Measurements from ENCODE around the gene EHBP1.

The EHBP1 gene

DNA sequence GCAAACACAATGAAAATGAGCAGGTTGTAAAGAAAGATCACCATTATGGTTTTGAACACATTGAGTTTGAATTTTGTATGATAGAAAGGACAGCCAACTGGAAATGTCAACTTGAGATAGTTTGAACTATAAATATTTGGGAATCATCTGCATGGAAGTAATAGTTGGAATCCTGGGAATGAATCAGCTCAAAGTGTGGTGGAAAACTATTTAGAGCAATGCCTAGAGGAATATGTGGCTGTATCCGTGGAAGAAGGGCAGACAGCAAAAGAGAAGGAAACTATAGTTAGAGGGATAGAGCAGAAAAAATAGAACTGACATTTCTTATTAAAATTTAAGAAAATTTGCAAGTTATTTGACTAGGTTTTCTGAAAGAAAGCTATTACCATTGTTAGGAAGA is 232.6 kb downstream of the EHBP1 start:
- no peak overlapping the region for H3K9ac ChIP-seq (ENCODE audit: low read length)
- no peaks in the 10 kb centered on the region for H3K79me2 ChIP-seq (ENCODE audit: insufficient read depth, low read length)
- H3K27ac ChIP-seq (ENCODE audit: low read depth, low read length, poor library complexity, severe bottlenecking): no peak overlapping the region
- no peak overlapping the region for H3K4me3 ChIP-seq (ENCODE audit: low read depth, low read length, poor library complexity, severe bottlenecking)
- no peaks in the 10 kb centered on the region for H3K27me3 ChIP-seq (ENCODE audit: insufficient read depth, low read length)
- no peak for TF ChIP-seq EZH2 (IDR thresholded peaks at IDR 0.05; ENCODE audit: borderline replicate concordance, low read length)
- TF ChIP-seq, protein P1, sequence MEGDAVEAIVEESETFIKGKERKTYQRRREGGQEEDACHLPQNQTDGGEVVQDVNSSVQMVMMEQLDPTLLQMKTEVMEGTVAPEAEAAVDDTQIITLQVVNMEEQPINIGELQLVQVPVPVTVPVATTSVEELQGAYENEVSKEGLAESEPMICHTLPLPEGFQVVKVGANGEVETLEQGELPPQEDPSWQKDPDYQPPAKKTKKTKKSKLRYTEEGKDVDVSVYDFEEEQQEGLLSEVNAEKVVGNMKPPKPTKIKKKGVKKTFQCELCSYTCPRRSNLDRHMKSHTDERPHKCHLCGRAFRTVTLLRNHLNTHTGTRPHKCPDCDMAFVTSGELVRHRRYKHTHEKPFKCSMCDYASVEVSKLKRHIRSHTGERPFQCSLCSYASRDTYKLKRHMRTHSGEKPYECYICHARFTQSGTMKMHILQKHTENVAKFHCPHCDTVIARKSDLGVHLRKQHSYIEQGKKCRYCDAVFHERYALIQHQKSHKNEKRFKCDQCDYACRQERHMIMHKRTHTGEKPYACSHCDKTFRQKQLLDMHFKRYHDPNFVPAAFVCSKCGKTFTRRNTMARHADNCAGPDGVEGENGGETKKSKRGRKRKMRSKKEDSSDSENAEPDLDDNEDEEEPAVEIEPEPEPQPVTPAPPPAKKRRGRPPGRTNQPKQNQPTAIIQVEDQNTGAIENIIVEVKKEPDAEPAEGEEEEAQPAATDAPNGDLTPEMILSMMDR (IDR thresholded peaks at IDR 0.05; ENCODE audit: low read length): no peak
- no peaks in the 10 kb centered on the region for H3K4me1 ChIP-seq (ENCODE audit: insufficient read depth, low read length, severe bottlenecking)
- H3K4me2 ChIP-seq (ENCODE audit: low read length): no peak overlapping the region
- H3K9me2 ChIP-seq (ENCODE audit: low read depth, low read length): no peaks in the 10 kb centered on the region
- H3K9me3 ChIP-seq (ENCODE audit: low read length): no peaks in the 10 kb centered on the region
- H4K20me1 ChIP-seq (ENCODE audit: insufficient read depth, low read length): no peaks in the 10 kb centered on the region
- no peaks in the 10 kb centered on the region for H3F3A ChIP-seq (ENCODE audit: insufficient read depth, low read length)
- H2AFZ ChIP-seq (ENCODE audit: low read length): no peak overlapping the region
- no peaks in the 10 kb centered on the region for H3K36me3 ChIP-seq (ENCODE audit: insufficient read depth, low read length)

DNA sequence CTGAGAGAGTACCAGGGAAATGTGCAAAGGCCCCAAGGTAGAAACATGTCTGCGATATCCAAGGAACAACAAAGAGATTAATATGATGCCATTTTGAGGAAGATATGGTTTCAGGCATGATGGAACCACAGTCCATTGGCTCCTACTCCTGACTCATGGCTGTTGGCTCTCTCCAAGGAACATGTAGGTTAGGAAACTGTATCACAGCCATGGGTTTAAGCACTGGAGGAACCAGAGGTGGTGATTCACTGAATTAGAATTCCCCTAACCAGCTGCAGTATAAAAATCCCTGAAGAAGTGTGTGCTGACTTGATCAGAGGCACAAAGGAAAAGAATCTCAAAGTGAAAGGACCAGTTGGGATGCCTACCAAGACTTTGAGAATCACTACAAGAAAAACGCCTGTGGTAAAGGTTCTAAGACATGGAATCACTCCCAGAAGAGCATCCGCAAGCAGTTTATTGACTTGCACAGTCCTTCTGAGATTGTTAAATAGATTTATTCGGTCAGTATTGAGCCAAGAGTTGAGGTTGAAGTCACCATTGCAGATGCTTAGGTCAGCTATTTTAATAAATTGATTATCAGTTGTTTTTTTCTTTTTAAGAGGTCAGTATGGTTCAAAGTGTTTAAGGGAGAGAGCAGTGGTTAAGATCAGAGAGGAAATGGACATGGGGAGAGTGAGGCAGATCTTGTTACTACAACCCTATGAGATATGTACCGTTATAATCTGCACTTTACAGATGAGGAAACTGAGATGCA is 234.4 kb downstream of the EHBP1 start:
- H4K20me1 ChIP-seq (ENCODE audit: insufficient read depth, low read length): no peaks in the 10 kb centered on the region
- no peak overlapping the region for H3K9ac ChIP-seq (ENCODE audit: low read length)
- H3F3A ChIP-seq (ENCODE audit: insufficient read depth, low read length): no peaks in the 10 kb centered on the region
- H2AFZ ChIP-seq (ENCODE audit: low read length): no peak overlapping the region
- no peaks in the 10 kb centered on the region for H3K9me2 ChIP-seq (ENCODE audit: low read depth, low read length)
- no peaks in the 10 kb centered on the region for H3K4me1 ChIP-seq (ENCODE audit: insufficient read depth, low read length, severe bottlenecking)
- H3K4me3 ChIP-seq (ENCODE audit: low read depth, low read length, poor library complexity, severe bottlenecking): no peak overlapping the region
- H3K27ac ChIP-seq (ENCODE audit: low read depth, low read length, poor library complexity, severe bottlenecking): no peak overlapping the region
- TF ChIP-seq, protein P1 (IDR thresholded peaks at IDR 0.05; ENCODE audit: low read length): no peak
- TF ChIP-seq EZH2 (IDR thresholded peaks at IDR 0.05; ENCODE audit: borderline replicate concordance, low read length): no peak
- H3K9me3 ChIP-seq (ENCODE audit: low read length): no peaks in the 10 kb centered on the region
- no peaks in the 10 kb centered on the region for H3K79me2 ChIP-seq (ENCODE audit: insufficient read depth, low read length)
- H3K4me2 ChIP-seq (ENCODE audit: low read length): no peak overlapping the region
- H3K27me3 ChIP-seq (ENCODE audit: insufficient read depth, low read length): no peaks in the 10 kb centered on the region
- H3K36me3 ChIP-seq (ENCODE audit: insufficient read depth, low read length): no peaks in the 10 kb centered on the region

DNA sequence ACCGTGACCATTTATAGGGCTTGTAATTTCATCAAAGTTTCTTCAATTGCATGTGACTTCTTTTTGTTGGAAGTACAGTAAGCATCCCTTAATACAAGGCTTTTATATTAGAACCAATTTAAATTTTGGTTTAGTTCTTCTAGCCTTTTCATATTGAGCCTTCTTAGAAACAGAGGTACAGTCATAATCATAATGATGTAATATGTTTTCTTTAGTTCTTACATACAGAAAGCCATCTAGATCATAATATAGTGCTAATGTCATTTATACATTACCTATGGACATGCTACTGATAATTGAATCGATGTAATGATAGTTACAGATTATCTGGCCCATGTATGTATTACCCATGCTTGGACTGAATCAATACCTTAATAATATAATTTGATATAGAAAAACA is 235.2 kb downstream of the EHBP1 start:
- Histone ChIP-seq H3K27me3 (ENCODE audit: insufficient read depth, low read length) (no peaks in the 10 kb centered on the region), H3F3A (ENCODE audit: insufficient read depth, low read length) (no peaks in the 10 kb centered on the region), H3K79me2 (ENCODE audit: insufficient read depth, low read length) (no peaks in the 10 kb centered on the region), H2AFZ (ENCODE audit: low read length) (no peak overlapping the region), H3K4me1 (ENCODE audit: insufficient read depth, low read length, severe bottlenecking) (no peaks in the 10 kb centered on the region), H3K27ac (ENCODE audit: low read depth, low read length, poor library complexity, severe bottlenecking) (no peak overlapping the region), H3K4me2 (ENCODE audit: low read length) (no peak overlapping the region), H3K9ac (ENCODE audit: low read length) (no peak overlapping the region), H3K9me3 (ENCODE audit: low read length) (no peaks in the 10 kb centered on the region), H3K4me3 (ENCODE audit: low read depth, low read length, poor library complexity, severe bottlenecking) (no peak overlapping the region), H3K9me2 (ENCODE audit: low read depth, low read length) (no peaks in the 10 kb centered on the region), H4K20me1 (ENCODE audit: insufficient read depth, low read length) (no peaks in the 10 kb centered on the region), H3K36me3 (ENCODE audit: insufficient read depth, low read length) (no peaks in the 10 kb centered on the region)
- no peak for TF ChIP-seq EZH2 (IDR thresholded peaks at IDR 0.05; ENCODE audit: borderline replicate concordance, low read length)
- TF ChIP-seq, protein P1 (IDR thresholded peaks at IDR 0.05; ENCODE audit: low read length): no peak
